Lower leg skin (tissue), 3 donors: Measurements from ENCODE around the gene CTNNAL1.

Experiments
- POLR2A ChIP-seq, 2 donors: fragments of 450-650 bp; IDR thresholded peaks; one replicate each; pipeline ENCODE4 v1.6.1; 2016 to 2017; ENCODE audit warnings: antibody characterized with exemption in 2 of 2, mild to moderate bottlenecking in 1 of 2, moderate library complexity in 1 of 2
- TF ChIP-seq, protein P1 (sequence below), 3 donors: fragments of 450-650 bp; IDR thresholded peaks; one replicate each; pipeline ENCODE4 v1.5.1; 2016; ENCODE audit warnings: antibody characterized with exemption in 3 of 3, mild to moderate bottlenecking in 3 of 3, moderate library complexity in 2 of 3

DNA sequence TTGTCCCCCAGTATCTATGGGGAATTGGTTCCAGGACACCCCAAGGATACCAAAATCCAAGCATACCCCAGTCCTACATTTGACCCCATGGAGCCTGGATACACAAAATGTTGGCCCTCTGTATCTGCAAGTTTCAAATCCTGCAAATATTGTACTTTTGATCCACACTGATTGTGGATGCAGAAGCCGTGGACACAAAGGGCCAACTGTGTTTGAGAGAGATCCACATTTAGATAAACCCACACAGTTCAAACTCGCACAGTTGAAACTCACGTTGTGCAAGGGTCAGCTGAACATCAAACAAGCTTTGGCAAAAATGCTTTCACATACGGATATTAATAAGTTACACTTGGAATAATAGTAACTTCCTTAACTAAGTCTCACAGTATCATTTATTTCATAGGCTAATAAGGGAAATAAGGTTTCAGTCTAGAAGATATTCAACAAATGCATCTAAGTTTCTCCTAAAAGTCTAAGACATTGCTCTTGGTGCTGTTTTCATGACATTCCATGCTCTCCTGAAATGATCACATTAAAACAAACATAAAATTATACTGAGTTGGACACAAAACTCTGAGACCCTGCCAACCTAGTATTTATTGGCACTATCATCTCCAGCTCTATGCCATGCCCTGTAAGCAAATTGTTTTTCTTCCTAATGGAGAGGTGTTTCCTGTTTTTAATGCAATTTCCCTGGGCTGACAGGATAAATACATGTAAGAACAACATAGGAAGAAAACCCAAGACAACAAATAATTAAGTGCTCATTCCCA is 118.9 kb downstream of the CTNNAL1 start:
- TF ChIP-seq, protein P1, sequence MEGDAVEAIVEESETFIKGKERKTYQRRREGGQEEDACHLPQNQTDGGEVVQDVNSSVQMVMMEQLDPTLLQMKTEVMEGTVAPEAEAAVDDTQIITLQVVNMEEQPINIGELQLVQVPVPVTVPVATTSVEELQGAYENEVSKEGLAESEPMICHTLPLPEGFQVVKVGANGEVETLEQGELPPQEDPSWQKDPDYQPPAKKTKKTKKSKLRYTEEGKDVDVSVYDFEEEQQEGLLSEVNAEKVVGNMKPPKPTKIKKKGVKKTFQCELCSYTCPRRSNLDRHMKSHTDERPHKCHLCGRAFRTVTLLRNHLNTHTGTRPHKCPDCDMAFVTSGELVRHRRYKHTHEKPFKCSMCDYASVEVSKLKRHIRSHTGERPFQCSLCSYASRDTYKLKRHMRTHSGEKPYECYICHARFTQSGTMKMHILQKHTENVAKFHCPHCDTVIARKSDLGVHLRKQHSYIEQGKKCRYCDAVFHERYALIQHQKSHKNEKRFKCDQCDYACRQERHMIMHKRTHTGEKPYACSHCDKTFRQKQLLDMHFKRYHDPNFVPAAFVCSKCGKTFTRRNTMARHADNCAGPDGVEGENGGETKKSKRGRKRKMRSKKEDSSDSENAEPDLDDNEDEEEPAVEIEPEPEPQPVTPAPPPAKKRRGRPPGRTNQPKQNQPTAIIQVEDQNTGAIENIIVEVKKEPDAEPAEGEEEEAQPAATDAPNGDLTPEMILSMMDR (IDR thresholded peaks at IDR 0.05): no peak
- TF ChIP-seq POLR2A (IDR thresholded peaks at IDR 0.05): no peak
